ENCODE measurements around the gene SHTN1.

SHTN1 gene

GRCh38 chr10:116873134-116873533, 131.9 kb downstream of the SHTN1 start:
- no peak for DNase-seq (ENCODE audit: low read depth in 2 of 2)

- no peak for DNase-seq (ENCODE audit: low read depth in 2 of 2)
These were observed 134.0 kb downstream of the SHTN1 start for GRCh38 chr10:116870949-116871348.

- no peak for DNase-seq (ENCODE audit: low read depth in 2 of 2)
These were observed 136.3 kb downstream of the SHTN1 start for GRCh38 chr10:116868722-116869121.

GRCh38 chr10:116868198-116868676, 136.8 kb downstream of the SHTN1 start:
- no peak for DNase-seq (ENCODE audit: low read depth in 2 of 2)

GRCh38 chr10:116866987-116867595, 137.9 kb downstream of the SHTN1 start:
- DNase-seq (ENCODE audit: low read depth in 2 of 2), result no peak

- no peak for DNase-seq (ENCODE audit: low read depth in 2 of 2)
These were observed 138.9 kb downstream of the SHTN1 start for GRCh38 chr10:116866066-116866465.

GRCh38 chr10:116864436-116864835, 140.6 kb downstream of the SHTN1 start:
- no peak for DNase-seq (ENCODE audit: low read depth in 2 of 2)

- DNase-seq (ENCODE audit: low read depth in 2 of 2), result no peak
These were observed 143.2 kb downstream of the SHTN1 start for GRCh38 chr10:116861796-116862195.

- no peak for DNase-seq (ENCODE audit: low read depth in 2 of 2)
These were observed 147.8 kb downstream of the SHTN1 start for GRCh38 chr10:116857156-116857555.

GRCh38 chr10:116853701-116854100, 151.3 kb downstream of the SHTN1 start:
- DNase-seq (ENCODE audit: low read depth in 2 of 2), result no peak

GRCh38 chr10:116853287-116853686, 151.7 kb downstream of the SHTN1 start:
- no peak for DNase-seq (ENCODE audit: low read depth in 2 of 2)

- no peak for DNase-seq (ENCODE audit: low read depth in 2 of 2)
These were observed 152.7 kb downstream of the SHTN1 start for GRCh38 chr10:116852246-116852645.

- no peak for DNase-seq (ENCODE audit: low read depth in 2 of 2)
These were observed 154.9 kb downstream of the SHTN1 start for GRCh38 chr10:116850058-116850611.

GRCh38 chr10:116849248-116850057, 155.5 kb downstream of the SHTN1 start, which contains the start of gene ENO4:
TSS of gene ENO4 (plus strand) at chr10:116849499. CDS start at chr10:116849567, 68 bp downstream.
- peak in 1 of 2 donors; percentile 15 for DNase-seq (ENCODE audit: low read depth in 2 of 2)

- DNase-seq (ENCODE audit: low read depth in 2 of 2), result no peak
These were observed 156.1 kb downstream of the SHTN1 start for GRCh38 chr10:116848944-116849247.

- DNase-seq (ENCODE audit: low read depth in 2 of 2), result peak in 1 of 2 donors; percentile 7
These were observed 156.7 kb downstream of the SHTN1 start for GRCh38 chr10:116848032-116848943.

GRCh38 chr10:116845823-116846222, 159.2 kb downstream of the SHTN1 start:
- DNase-seq (ENCODE audit: low read depth in 2 of 2), result no peak

GRCh38 chr10:116840389-116841075, 164.5 kb downstream of the SHTN1 start:
- no peak for DNase-seq (ENCODE audit: low read depth in 2 of 2)

GRCh38 chr10:116838143-116838725, 166.8 kb downstream of the SHTN1 start:
- no peak for DNase-seq (ENCODE audit: low read depth in 2 of 2)

- no peak for DNase-seq (ENCODE audit: low read depth in 2 of 2)
These were observed 168.0 kb downstream of the SHTN1 start for GRCh38 chr10:116836902-116837523.
